HG02852 (cell line): ENCODE results near the gene ATP1A2.

Source experiments
- ATAC-seq: cut with Tn5 transposase; IDR thresholded peaks from one replicate; pipeline ENCODE4 v1.9.1; 2021; ENCODE audit warnings: mild to moderate bottlenecking, moderate library complexity; ENCODE audit not compliant: unreplicated experiment

Gene ATP1A2

GRCh38 chr1:160115545-160116282 lies at the start of gene ATP1A2:
TSS of gene ATP1A2 (plus strand) at chr1:160115759. CDS start at chr1:160115862, 103 bp downstream.
- no peak for ATAC-seq

- ATAC-seq, result no peak
Measured at GRCh38 chr1:160066829-160067745, 48.5 kb upstream of the ATP1A2 start.

- no peak for ATAC-seq
Measured at GRCh38 chr1:160068225-160068624, 47.3 kb upstream of the ATP1A2 start.

GRCh38 chr1:160069460-160070231 lies 45.9 kb upstream of the ATP1A2 start, which contains the start of gene KCNJ10:
TSS of gene KCNJ10 (minus strand) at chr1:160070160. CDS start at chr1:160042532, 27,628 bp downstream.
- no peak for ATAC-seq

- ATAC-seq, result no peak
Measured at GRCh38 chr1:160070243-160071163, 45.1 kb upstream of the ATP1A2 start.

GRCh38 chr1:160071289-160071688 lies 44.3 kb upstream of the ATP1A2 start:
- no peak for ATAC-seq

- ATAC-seq, result no peak
Measured at GRCh38 chr1:160074865-160075264, 40.7 kb upstream of the ATP1A2 start.

GRCh38 chr1:160075836-160076235 lies 39.7 kb upstream of the ATP1A2 start:
- ATAC-seq, result no peak

GRCh38 chr1:160076295-160076694 lies 39.3 kb upstream of the ATP1A2 start:
- ATAC-seq, result no peak

GRCh38 chr1:160077486-160077885 lies 38.1 kb upstream of the ATP1A2 start:
- ATAC-seq, result no peak

- peak; percentile 61 for ATAC-seq
Measured at GRCh38 chr1:160078512-160079195, 36.9 kb upstream of the ATP1A2 start.

GRCh38 chr1:160079448-160079847 lies 36.1 kb upstream of the ATP1A2 start:
- no peak for ATAC-seq

- no peak for ATAC-seq
Measured at GRCh38 chr1:160080381-160081100, 35.0 kb upstream of the ATP1A2 start.

- ATAC-seq, result no peak
Measured at GRCh38 chr1:160081261-160081936, 34.2 kb upstream of the ATP1A2 start, which contains the start of gene KCNJ9. TSS of gene KCNJ9 (plus strand) at chr1:160081538. CDS start at chr1:160084031, 2,493 bp downstream.

- ATAC-seq, result no peak
Measured at GRCh38 chr1:160082487-160082886, 33.1 kb upstream of the ATP1A2 start.

GRCh38 chr1:160082926-160083325 lies 32.6 kb upstream of the ATP1A2 start:
- no peak for ATAC-seq

GRCh38 chr1:160083968-160084770 lies 31.4 kb upstream of the ATP1A2 start:
- peak; percentile 61 for ATAC-seq
